Astrocyte (in vitro differentiated cells and primary cell): ENCODE results near the gene SGCA. TPM values are rescaled to one million over a fixed set of nuclear protein-coding genes. Genes with fewer than 3 reads are reported as not detected.

Experiments used
- DNase-seq: peaks from one replicate; pipeline ENCODE4 v3.0.0-alpha.2; 2010; ENCODE audit warnings: low read depth
- FAIRE-seq: peaks from 2 replicates; lab custom pipeline; 2011; peaks lifted over from hg19 to GRCh38; lab: Jason Lieb, UNC
- H2AFZ ChIP-seq: 2 replicates; pipeline ENCODE4 v1.6.0; 2012; ENCODE audit warnings: low read depth, low read length, inconsistent platforms
- H3K27ac ChIP-seq: 2 replicates; pipeline ENCODE4 v1.5.1; 2011; ENCODE audit warnings: low read depth, low read length, inconsistent platforms
- H3K27me3 ChIP-seq: 2 replicates; pipeline ENCODE4 v1.6.0; 2011; ENCODE audit warnings: low read length, inconsistent platforms; ENCODE audit not compliant: insufficient read depth
- H3K36me3 ChIP-seq: 2 replicates; pipeline ENCODE4 v1.5.1; 2011; ENCODE audit warnings: low read length, inconsistent platforms; ENCODE audit not compliant: insufficient read depth
- H3K4me1 ChIP-seq: 2 replicates; pipeline ENCODE4 v1.5.1; 2011; ENCODE audit warnings: low read length, inconsistent platforms; ENCODE audit not compliant: insufficient read depth
- H3K4me2 ChIP-seq: 2 replicates; pipeline ENCODE4 v1.6.0; 2012; ENCODE audit warnings: low read length, inconsistent platforms
- H3K4me3 ChIP-seq: 2 replicates; pipeline ENCODE4 v1.5.1; 2011; ENCODE audit warnings: low read depth, mild to moderate bottlenecking, low read length, inconsistent platforms; ENCODE audit not compliant: insufficient read depth
- H3K79me2 ChIP-seq: 2 replicates; pipeline ENCODE4 v1.6.0; 2012; ENCODE audit warnings: mild to moderate bottlenecking, low read length, inconsistent platforms; ENCODE audit not compliant: insufficient read depth
- H3K9ac ChIP-seq: 2 replicates; pipeline ENCODE4 v1.6.0; 2012; ENCODE audit warnings: mild to moderate bottlenecking, low read length, inconsistent platforms
- H3K9me3 ChIP-seq: 2 replicates; pipeline ENCODE4 v1.5.1; 2012; ENCODE audit warnings: low read depth, mild to moderate bottlenecking, low read length, inconsistent platforms; ENCODE audit not compliant: insufficient read depth
- H4K20me1 ChIP-seq: 2 replicates; pipeline ENCODE4 v1.6.0; 2012; ENCODE audit warnings: low read length, inconsistent platforms; ENCODE audit not compliant: insufficient read depth
- H3K27ac Mint-ChIP-seq: one replicate; pipeline ENCODE4 v1.8.0; 2021; ENCODE audit warnings: mild to moderate bottlenecking, mixed read lengths; ENCODE audit not compliant: unreplicated experiment
- H3K27me3 Mint-ChIP-seq: one replicate; pipeline ENCODE4 v1.8.0; 2021; ENCODE audit warnings: low read depth, mixed read lengths; ENCODE audit not compliant: unreplicated experiment
- H3K36me3 Mint-ChIP-seq: one replicate; pipeline ENCODE4 v1.8.0; 2021; ENCODE audit warnings: low read depth, mixed read lengths; ENCODE audit not compliant: unreplicated experiment
- H3K4me1 Mint-ChIP-seq: one replicate; pipeline ENCODE4 v1.8.0; 2021; ENCODE audit warnings: low read depth, mixed read lengths; ENCODE audit not compliant: unreplicated experiment
- H3K4me3 Mint-ChIP-seq: one replicate; pipeline ENCODE4 v1.8.0; 2021; ENCODE audit warnings: mild to moderate bottlenecking, moderate library complexity, mixed read lengths; ENCODE audit not compliant: unreplicated experiment
- H3K9me3 Mint-ChIP-seq: one replicate; pipeline ENCODE4 v1.8.0; 2021; ENCODE audit warnings: mild to moderate bottlenecking, mixed read lengths; ENCODE audit not compliant: unreplicated experiment
- CTCF ChIP-seq: IDR thresholded peaks from 2 replicates; pipeline ENCODE4 v1.5.1; 2011; ENCODE audit warnings: low read depth, mild to moderate bottlenecking, inconsistent platforms, low read length, moderate library complexity; ENCODE audit not compliant: insufficient read depth
- EZH2 ChIP-seq: IDR thresholded peaks from 2 replicates; pipeline ENCODE4 v1.6.1; 2012; ENCODE audit warnings: mild to moderate bottlenecking, low read length, inconsistent platforms; ENCODE audit not compliant: insufficient read depth
- total RNA-seq: library from RNA; stranded (reverse); gene quantifications from 2 replicates; pipeline ENCODE4 v1.2.1, GENCODE V29; 2021

The SGCA gene
- total RNA-seq, 1 donor from 2014 or later = 0.32 TPM

DNA sequence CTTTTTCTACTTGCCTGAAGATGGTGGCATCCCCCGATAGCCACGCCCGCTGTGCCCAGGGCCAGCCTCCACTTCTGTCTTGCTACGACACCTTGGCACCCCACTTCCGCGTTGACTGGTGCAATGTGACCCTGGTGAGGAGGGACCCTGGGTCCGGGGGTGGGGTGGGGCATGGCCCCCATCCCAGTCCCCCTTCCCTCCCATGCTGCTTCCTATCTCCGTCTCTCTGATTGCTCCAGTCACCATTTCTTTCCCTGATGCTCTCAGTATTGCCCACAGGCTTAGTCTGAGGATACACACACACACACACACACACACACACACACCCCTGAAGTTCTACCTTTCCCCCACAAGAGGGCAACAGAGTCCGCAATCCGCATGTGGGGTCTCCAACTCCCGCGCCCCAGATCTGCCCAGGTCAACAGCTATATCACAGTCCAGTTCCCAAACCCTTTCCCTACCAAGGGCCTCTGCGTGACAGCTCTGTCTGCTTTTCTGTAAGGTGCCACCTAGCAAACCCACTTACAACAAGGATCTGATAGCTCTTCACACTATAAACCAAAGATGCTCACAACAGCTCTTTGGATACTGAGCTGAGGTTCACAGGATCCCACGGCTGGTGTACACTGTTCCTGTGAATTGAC is 3.4 kb downstream of the SGCA start:
- Histone ChIP-seq H2AFZ (no peak overlapping the region), H4K20me1 (no peaks in the 10 kb centered on the region), H3K36me3 (no peaks in the 10 kb centered on the region), H3K27me3 (no peaks in the 10 kb centered on the region), H3K4me3 (no peak overlapping the region), H3K4me1 (peaks cover 18% of the 10 kb centered on the region), H3K9me3 (no peaks in the 10 kb centered on the region), H3K4me2 (no peak overlapping the region), H3K9ac (peak overlapping the region; percentile 38), H3K79me2 (no peaks in the 10 kb centered on the region), H3K27ac (peak overlapping the region; percentile 7)
- H3K27me3 Mint-ChIP-seq = peaks cover 7% of the 10 kb centered on the region
- no peak for DNase-seq
- H3K27ac Mint-ChIP-seq = peak overlapping the region; percentile 93
- TF ChIP-seq EZH2 (no peak), CTCF (peak; percentile 81)
- no peak overlapping the region for H3K4me3 Mint-ChIP-seq
- peaks cover 21% of the 10 kb centered on the region for H3K4me1 Mint-ChIP-seq
- no peaks in the 10 kb centered on the region for H3K36me3 Mint-ChIP-seq
- peaks cover 3% of the 10 kb centered on the region for H3K9me3 Mint-ChIP-seq
- FAIRE-seq = no peak

- TF ChIP-seq CTCF = no peak
- no peak for TF ChIP-seq EZH2
- H3K4me2 ChIP-seq = no peak overlapping the region
- no peak overlapping the region for H3K4me3 ChIP-seq
- H3K4me1 ChIP-seq = peaks cover 18% of the 10 kb centered on the region
- H3K27ac Mint-ChIP-seq = peak overlapping the region; percentile 18
- no peak overlapping the region for H2AFZ ChIP-seq
- H3K9me3 ChIP-seq = no peaks in the 10 kb centered on the region
- H3K27me3 Mint-ChIP-seq = peaks cover 7% of the 10 kb centered on the region
- peak overlapping the region; percentile 38 for H3K9ac ChIP-seq
- H3K27ac ChIP-seq = no peak overlapping the region
- H3K36me3 ChIP-seq = no peaks in the 10 kb centered on the region
- no peaks in the 10 kb centered on the region for H4K20me1 ChIP-seq
- H3K27me3 ChIP-seq = no peaks in the 10 kb centered on the region
- DNase-seq (no peak), FAIRE-seq (no peak)
- no peak overlapping the region for H3K4me3 Mint-ChIP-seq
- no peaks in the 10 kb centered on the region for H3K79me2 ChIP-seq
- no peaks in the 10 kb centered on the region for H3K36me3 Mint-ChIP-seq
- H3K9me3 Mint-ChIP-seq = peaks cover 3% of the 10 kb centered on the region
- peaks cover 24% of the 10 kb centered on the region for H3K4me1 Mint-ChIP-seq
Measured at GRCh38 chr17:50169881-50170459, 4.2 kb downstream of the SGCA start.
